Activated gamma-delta T cell treated with anti-CD3 and anti-CD28 coated beads, Interleukin-2, amount 50 U/mL, for 16 hours (primary cell): Measurements from ENCODE around the gene PIGZ.

ENCODE experiments used
- DNase-seq: peaks from one replicate; pipeline ENCODE4 v3.0.0-alpha.2; 2020; ENCODE audit warnings: low read depth

PIGZ gene

GRCh38 chr3:197001972-197002700, 33.5 kb upstream of the PIGZ start:
- no peak for DNase-seq

DNA sequence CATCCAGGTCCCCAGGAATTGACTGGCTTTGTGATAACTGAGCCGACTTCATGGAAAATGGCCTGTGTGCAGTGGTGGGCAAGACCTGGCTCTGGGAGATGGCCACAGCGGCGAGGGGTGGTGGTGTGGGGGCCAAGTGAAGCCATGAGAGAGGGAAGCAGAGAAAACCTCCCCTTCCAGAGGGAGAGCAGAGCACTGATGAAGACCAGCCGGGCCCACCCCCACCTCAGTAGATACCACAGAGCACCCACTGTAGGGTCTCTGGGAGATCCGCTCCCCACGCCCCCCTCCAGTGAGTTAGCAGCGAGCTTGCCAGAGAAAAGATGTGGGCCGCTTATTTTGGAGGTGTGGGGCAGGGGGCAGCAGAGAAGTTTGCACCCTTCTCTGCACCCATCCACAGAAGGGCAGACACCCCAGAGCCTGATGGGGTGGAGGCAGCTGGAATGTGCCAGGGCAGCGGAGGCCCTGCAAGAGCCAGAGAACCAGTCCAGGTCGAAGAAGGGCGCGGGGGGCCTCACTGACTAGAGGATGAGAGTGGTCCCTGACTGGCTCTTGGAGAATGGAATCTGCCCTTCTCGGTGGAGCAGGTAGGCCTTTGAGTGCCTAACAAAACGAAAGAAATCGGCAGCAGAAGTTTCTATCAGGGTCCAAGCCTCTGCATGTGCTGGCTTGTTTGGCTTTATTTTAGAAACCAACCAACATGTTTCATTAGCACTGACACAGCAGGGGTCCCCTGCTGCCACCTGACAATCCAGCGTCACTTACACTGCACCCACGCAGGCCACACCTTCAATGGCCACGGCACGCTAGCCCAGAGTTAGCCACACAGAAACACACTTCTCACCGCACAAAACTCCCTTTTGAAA, 32.7 kb upstream of the PIGZ start:
- no peak for DNase-seq

GRCh38 chr3:197000211-197000610, 31.6 kb upstream of the PIGZ start:
- no peak for DNase-seq

GRCh38 chr3:196998966-196999760, 30.5 kb upstream of the PIGZ start:
- DNase-seq: no peak

DNA sequence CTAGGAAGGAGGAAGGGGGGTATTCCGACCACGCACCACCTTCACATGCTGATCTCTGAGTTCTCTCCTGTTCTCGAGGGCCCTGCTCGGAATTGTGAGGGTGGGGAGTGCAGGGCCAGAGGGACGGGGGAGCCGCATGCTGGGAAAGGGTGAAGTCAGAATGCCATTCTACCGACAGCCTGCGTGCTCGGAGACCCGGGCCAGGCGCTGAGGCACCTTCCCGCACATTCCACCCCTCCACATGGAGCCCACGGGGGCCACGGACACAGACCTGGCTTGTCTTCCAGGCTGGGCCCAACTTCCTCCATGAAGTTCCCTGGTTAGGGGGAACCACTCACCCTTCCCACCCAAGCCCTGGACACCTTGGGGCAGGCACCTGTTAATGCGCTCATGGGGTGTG, 28.7 kb upstream of the PIGZ start:
- DNase-seq: no peak

DNA sequence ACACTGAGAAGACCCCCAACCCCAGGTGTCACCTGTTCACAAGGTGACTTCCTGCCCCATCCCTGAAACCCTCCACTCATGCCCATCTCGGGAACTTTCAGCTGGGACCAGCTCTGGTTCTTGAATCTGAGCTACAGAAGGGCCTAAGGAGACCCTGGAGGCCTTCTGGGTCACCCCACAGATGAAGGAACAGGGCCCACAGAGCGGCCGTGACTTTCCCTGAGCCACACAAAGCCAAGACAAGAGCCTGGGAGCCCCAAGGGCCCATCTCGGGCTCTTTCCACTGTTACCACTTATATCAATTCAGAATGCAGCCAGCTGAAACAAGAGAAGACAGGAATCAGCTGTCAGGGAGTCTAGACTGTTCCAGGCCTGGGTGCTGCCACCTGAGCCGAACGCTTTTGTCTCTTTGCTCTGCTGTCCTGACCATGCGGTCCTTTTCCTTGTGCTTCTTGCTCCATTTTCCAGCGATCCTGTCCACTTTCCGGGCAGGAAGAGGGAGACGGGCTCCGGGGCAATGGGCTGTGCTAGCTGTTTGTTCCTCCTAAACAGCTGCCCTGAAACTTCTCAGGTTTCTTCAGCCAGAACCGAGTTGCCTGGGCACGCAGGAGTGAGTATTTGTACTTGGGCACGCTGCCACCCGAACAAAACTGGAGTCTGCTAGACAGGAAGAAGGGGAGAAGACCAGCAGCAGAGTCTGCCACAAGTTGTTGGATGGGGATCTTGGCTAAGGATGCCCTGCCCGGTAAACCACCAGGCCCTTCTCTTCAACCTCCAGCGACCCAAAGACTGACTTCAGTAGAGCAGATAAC, 28.0 kb upstream of the PIGZ start:
- no peak for DNase-seq

- DNase-seq: no peak
Observed at GRCh38 chr3:196995646-196996355, 27.2 kb upstream of the PIGZ start.

DNA sequence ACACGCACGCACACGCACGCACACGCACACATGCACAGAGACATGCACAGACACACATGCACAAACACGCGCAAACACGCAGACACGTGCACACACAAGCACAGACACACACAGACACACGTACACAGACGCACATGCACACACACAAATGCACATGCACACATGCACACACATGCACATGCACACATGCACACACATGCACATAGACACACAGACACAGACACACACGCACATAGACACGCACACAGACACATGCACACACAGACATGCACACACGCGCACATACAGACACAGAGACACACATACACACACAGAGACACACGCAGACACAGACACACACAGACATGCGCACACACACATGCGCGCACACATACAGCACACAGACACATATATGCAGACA, 26.4 kb upstream of the PIGZ start:
- no peak for DNase-seq

GRCh38 chr3:196994056-196994455, 25.4 kb upstream of the PIGZ start:
- no peak for DNase-seq

GRCh38 chr3:196992461-196993065, 23.9 kb upstream of the PIGZ start:
- DNase-seq: no peak

DNA sequence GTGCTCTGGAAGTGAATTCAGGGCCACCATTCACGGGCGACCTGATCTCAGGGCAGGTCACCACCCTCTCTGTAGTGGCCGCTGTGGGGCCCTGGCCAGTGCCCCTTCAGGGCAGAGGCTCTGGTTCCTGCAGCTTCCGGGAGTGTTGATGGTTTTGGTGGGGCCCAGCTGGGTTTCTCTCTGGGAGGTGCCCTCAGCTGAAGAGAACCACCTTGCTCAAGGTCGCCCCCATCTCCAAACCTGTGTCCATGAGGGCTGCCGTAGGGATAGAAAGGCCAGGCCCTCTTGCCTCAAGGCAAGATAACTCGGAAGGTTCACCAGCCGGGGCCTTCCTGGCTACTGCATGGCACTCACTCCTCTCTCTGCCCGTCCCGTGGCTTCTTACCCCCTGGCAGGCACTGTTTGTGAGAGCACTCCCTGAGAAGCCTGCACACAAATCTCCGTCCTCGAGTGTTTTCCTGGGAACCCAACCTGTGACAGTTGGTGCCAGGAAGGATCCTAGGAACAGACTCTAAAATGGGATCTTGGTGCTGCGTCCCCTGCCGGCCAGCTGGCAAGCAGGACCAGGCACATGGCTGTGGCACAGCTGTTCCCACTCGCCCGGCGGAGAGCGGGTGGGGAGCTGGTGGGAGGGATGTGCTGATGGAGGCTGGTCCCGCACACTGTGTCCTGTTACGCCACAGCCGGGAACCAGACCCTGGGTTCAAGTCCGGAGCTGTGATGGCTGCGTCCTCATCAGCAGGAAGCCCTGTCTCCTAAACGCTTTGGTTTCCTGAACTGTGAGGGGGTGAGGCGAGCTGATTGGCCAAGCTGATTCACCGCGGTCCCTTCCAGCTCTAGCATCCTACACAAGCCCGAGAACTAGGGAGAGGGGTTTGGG, 23.2 kb upstream of the PIGZ start:
- no peak for DNase-seq

DNA sequence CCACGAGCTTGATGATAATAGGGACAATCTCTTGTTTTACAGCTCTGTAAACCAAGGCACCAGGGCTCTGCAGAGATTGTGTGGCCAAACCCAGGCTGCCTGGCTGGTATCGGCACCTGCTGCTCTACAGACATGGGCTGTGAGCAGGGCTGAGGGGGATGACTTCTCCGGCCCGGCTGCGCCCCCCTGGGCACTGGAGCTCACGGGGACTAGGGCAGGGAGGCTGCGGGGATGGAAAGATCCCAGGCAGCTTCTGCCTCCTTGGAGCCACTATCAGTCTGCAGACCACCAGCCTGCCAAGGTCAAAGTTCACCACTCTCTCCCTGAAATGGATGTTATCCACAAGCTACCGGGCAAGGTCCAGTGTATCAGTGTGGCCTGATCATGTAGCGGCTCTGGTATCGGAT, 22.0 kb upstream of the PIGZ start:
- DNase-seq: no peak

DNA sequence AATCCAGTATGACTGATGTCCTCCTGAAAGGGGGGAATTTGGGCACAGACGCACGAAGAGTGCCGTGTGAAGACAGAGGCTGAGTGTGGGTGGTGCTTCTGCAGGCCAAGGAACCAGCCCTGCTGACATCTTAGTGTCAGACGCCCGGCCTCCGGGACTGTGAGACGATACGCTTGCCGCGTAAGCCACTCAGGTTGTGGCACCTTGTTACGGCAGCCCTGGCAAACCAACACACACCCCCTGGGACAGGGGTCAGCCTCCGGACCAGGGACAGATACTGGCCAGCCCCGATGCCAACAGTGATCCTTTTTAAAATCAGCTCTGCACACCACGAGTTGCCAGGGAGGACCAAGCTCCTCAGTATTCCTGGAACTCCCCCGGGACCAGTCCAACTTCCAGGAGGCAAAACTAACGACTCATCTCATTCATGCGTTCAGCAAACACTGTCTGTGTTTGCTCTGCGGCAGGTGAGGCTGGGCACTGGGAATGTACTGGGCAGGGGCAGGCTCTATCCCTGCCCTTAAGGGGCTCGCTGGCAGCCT, 21.2 kb upstream of the PIGZ start:
- DNase-seq: no peak

DNA sequence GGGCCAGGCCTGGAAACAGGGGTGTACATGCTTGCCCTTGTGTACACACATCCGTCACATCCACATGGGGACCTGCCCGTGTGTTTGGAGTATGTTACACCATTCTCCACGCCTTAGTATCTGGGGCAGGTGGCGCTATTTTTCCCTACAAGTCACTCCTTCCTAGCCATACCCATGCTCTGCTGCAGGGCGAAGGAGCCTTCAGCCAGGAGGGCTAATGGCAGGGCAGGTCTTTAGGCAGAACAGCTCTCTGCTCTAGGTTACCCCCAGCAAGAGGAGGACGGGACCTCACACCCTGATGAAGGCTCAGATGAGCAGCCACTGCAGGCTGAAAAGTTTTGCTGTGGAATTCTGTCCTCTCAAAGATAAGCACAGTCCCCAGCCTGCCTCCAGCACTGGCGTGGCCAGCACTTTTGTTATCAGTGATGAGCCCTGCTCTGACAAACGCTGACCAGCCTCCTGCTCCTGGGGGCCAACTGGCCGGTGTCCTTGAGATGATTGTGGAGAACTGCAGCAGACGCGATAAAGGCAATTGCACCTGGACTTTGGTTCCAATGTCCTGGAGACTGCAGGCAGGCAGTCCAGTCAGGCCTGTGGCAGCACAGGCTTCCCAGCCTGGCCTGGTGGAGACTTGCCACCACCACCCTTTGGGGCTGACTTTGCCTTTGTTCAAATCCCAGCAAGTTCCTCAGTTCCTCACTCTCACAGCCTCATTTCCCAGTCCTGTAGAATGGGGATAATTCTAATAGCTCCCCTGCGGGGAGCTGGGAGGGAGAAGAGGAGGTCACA, 19.8 kb upstream of the PIGZ start:
- DNase-seq: no peak

- DNase-seq: no peak
Observed at GRCh38 chr3:196987022-196987421, 18.4 kb upstream of the PIGZ start.

DNA sequence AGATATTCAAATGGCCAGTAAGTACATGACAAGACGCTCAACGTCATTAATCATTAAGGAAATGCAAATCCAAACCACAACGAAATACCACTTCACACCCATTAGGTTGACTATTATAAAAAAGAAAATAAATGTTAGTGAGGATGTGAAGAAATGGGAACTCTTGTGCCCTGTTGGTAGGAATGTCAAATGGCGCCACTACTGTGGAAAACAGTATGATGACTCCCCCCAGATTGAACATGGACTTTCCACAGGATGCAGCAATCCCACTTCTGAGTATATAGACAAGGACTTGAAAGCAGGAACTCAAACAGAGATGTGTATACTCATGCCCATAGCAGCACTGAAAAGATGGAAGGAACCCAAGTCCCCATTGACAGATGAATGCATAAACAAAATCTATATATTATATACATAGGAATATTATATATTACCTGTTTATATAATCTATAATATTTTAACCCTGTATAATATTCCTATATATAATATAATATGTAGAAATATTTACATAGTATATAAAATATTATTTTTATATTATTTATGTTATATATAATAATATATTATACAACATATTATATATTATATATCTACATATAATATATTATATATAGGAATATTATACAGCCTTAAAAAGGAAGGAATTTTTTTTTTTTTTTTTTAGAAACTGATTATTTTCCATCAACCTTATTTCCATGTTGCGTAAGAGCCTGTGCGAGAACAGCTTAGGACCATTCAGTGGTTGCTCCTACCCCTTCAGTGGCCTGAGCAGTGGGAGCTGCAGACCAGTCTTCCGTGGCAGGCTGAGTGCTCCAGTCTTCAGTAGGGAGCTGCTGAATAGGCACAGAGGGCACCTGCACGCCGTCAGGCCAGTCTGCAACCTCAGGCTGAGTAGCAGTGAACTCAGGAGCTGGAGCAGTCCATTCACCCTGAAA, 17.6 kb upstream of the PIGZ start:
- DNase-seq: no peak

- no peak for DNase-seq
Observed at GRCh38 chr3:196985298-196985697, 16.7 kb upstream of the PIGZ start.
